Right lobe of liver (tissue), 4 donors: ENCODE measurements around the gene AFAP1.

ENCODE experiments used
- POLR2A ChIP-seq: fragments of 450-650 bp; IDR thresholded peaks from one replicate; pipeline ENCODE4 v1.6.1; 2017; ENCODE audit warnings: antibody characterized with exemption, mild to moderate bottlenecking
- TF ChIP-seq, protein P1 (sequence below), 4 donors: fragments of 200-600 bp in 3 of 4; fragments of 450-650 bp in 1 of 4; IDR thresholded peaks; one replicate each; pipeline versions ENCODE4 v1.5.1 to v1.8.0; 2016 to 2022; ENCODE audit warnings: antibody characterized with exemption in 4 of 4, mild to moderate bottlenecking in 2 of 4
- donor health status: DM: no; HTN: no; CAD: no.
- donor health status: DM: no; HTN: no; CAD: no.
- donor health status: DM: no; HTN: yes; CAD: no.

DNA sequence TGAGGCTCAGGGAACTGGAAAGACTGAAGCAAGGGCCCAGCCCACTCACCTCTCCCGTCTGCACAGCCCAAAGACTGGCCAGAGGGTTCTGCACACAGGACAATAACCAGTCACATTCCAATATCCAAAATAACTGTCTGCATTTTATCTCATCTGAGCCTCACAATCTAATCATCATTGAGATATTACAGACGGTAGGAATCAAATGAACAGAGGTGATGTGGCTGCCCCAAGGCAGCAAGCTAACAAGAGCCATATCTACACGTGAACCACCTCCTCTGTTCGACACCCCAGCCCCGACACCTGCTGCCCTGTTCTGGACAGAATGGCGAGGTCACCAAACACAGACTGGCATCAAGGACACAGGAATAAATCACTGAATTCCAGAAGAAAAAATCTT, 60.5 kb downstream of the AFAP1 start:
- TF ChIP-seq, protein P1, sequence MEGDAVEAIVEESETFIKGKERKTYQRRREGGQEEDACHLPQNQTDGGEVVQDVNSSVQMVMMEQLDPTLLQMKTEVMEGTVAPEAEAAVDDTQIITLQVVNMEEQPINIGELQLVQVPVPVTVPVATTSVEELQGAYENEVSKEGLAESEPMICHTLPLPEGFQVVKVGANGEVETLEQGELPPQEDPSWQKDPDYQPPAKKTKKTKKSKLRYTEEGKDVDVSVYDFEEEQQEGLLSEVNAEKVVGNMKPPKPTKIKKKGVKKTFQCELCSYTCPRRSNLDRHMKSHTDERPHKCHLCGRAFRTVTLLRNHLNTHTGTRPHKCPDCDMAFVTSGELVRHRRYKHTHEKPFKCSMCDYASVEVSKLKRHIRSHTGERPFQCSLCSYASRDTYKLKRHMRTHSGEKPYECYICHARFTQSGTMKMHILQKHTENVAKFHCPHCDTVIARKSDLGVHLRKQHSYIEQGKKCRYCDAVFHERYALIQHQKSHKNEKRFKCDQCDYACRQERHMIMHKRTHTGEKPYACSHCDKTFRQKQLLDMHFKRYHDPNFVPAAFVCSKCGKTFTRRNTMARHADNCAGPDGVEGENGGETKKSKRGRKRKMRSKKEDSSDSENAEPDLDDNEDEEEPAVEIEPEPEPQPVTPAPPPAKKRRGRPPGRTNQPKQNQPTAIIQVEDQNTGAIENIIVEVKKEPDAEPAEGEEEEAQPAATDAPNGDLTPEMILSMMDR (IDR thresholded peaks at IDR 0.05) = no peak
- no peak for TF ChIP-seq POLR2A
